Stimulated activated CD8-positive, alpha-beta memory T cell treated with anti-CD3 and anti-CD28 coated beads, Interleukin-4, amount 100 ng/mL, for 48 hours (primary cell): Measurements from ENCODE around the gene ZNF281.
"Not testable (repeated sequence)": the region's sequence is repeated elsewhere in the genome, so short reads cannot be mapped to it uniquely, and the experiment has no call there.

Experiments
- DNase-seq: peaks from one replicate; pipeline ENCODE4 v3.0.0-alpha.2; 2020

The ZNF281 gene

GRCh38 chr1:200429221-200429751 is 19.4 kb upstream of the ZNF281 start:
- no peak for DNase-seq

- DNase-seq, result no peak
Observed at GRCh38 chr1:200428482-200429205, 18.8 kb upstream of the ZNF281 start.

GRCh38 chr1:200427744-200428143 is 17.9 kb upstream of the ZNF281 start:
- no peak for DNase-seq

GRCh38 chr1:200426196-200426595 is 16.4 kb upstream of the ZNF281 start:
- DNase-seq, result no peak

- DNase-seq, result no peak
Observed at GRCh38 chr1:200423235-200423634, 13.4 kb upstream of the ZNF281 start.

GRCh38 chr1:200422211-200422610 is 12.4 kb upstream of the ZNF281 start:
- DNase-seq, result no peak

GRCh38 chr1:200415789-200416593 is 6.2 kb upstream of the ZNF281 start:
- no peak for DNase-seq

GRCh38 chr1:200415227-200415626 is 5.4 kb upstream of the ZNF281 start:
- no peak for DNase-seq

- no peak for DNase-seq
Observed at GRCh38 chr1:200414657-200415056, 4.8 kb upstream of the ZNF281 start.

- not testable (repeated sequence) for DNase-seq
Observed at GRCh38 chr1:200413766-200414165, 3.9 kb upstream of the ZNF281 start.

- DNase-seq, result no peak
Observed at GRCh38 chr1:200411406-200412257, 1.8 kb upstream of the ZNF281 start.

- DNase-seq, result no peak
Observed at GRCh38 chr1:200410566-200410878, 686 bp upstream of the ZNF281 start.

GRCh38 chr1:200409203-200409760 is 554 bp downstream of the ZNF281 start:
- DNase-seq, result peak; percentile 64

GRCh38 chr1:200406161-200406797 is 3.6 kb downstream of the ZNF281 start:
- no peak for DNase-seq

GRCh38 chr1:200405264-200405663 is 4.6 kb downstream of the ZNF281 start:
- no peak for DNase-seq

GRCh38 chr1:200401708-200402107 is 8.1 kb downstream of the ZNF281 start:
- no peak for DNase-seq

- no peak for DNase-seq
Observed at GRCh38 chr1:200401263-200401662, 8.6 kb downstream of the ZNF281 start.

GRCh38 chr1:200400556-200400955 is 9.3 kb downstream of the ZNF281 start:
- no peak for DNase-seq

- DNase-seq, result no peak
Observed at GRCh38 chr1:200399860-200400259, 10.0 kb downstream of the ZNF281 start.

- DNase-seq, result no peak
Observed at GRCh38 chr1:200398373-200398772, 11.5 kb downstream of the ZNF281 start.

- DNase-seq, result no peak
Observed at GRCh38 chr1:200392625-200393185, 17.1 kb downstream of the ZNF281 start.

- DNase-seq, result no peak
Observed at GRCh38 chr1:200391747-200392146, 18.1 kb downstream of the ZNF281 start.
